D721Med (cell line): ENCODE measurements around the gene USP6NL.
"Not testable (repeated sequence)": the region's sequence is repeated elsewhere in the genome, so short reads cannot be mapped to it uniquely, and the experiment has no call there.

ENCODE experiments used
- DNase-seq: peaks from one replicate; pipeline ENCODE4 v3.0.0; 2011; ENCODE audit warnings: low spot score; ENCODE audit not compliant: insufficient read length
- FAIRE-seq: peaks from 2 replicates; lab custom pipeline; 2011; peaks lifted over from hg19 to GRCh38; lab: Jason Lieb, UNC
- CTCF ChIP-seq: IDR thresholded peaks from 2 replicates; pipeline ENCODE4 v1.5.1; 2012; ENCODE audit warnings: mild to moderate bottlenecking, control low read depth; ENCODE audit not compliant: insufficient read depth; ENCODE audit errors: missing control alignments

USP6NL gene

DNA sequence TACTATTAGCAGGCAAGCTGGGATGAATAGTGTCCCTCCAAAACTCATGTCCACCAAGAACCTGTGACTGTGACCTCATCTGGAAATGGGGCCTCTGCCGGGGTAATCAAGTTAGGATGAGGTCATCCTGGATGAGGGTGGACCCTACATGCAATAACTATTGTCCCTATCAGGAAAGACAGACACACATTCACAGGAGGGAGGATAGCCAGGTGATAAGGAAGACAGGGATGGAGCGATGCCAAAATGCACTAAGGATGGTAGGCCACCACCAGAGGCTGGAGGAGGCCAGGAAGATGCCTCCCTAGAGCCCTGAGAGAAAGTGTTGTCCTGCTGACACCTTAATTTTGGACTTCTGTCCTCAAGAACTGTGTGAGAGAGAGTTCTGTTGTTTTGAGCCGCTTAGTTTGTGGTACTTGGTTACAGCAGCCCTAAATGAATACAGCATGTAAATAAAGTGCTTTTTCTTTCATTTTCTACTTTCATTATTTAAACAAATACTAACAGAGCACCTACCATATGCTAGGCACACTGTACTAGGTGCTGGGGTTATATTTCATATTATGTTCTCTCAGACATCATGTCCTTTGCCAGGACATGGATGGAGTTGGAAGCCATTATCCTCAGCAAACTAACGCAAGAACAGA, 111.9 kb downstream of the USP6NL start:
- no peak for FAIRE-seq
- no peak for TF ChIP-seq CTCF
- DNase-seq = no peak

GRCh38 chr10:11498399-11498798, 113.1 kb downstream of the USP6NL start:
- FAIRE-seq = no peak
- TF ChIP-seq CTCF = no peak
- no peak for DNase-seq

- not testable (repeated sequence) for DNase-seq, FAIRE-seq
These were observed 116.5 kb downstream of the USP6NL start for GRCh38 chr10:11494923-11495322.

DNA sequence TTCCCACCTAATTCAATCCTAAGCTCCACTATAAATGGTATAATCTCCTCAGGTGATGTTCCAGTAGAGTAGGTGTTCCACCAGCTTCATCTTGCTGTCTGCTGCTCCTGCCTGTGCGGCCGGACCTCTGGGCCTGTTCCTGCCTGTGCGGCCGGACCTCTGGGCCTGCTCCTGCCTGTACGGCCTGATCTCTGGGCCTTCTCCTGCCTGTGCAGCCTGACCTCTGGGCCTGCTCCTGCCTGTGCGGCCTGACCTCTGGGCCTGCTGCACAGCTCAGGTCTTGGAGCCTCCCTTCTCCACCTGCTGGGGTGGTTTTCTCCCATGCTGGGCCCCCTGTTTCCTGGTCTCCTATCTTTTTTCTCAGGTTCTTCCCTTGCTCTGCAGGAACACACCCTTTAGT, 117.8 kb downstream of the USP6NL start:
- no peak for DNase-seq
- TF ChIP-seq CTCF = no peak
- no peak for FAIRE-seq

DNA sequence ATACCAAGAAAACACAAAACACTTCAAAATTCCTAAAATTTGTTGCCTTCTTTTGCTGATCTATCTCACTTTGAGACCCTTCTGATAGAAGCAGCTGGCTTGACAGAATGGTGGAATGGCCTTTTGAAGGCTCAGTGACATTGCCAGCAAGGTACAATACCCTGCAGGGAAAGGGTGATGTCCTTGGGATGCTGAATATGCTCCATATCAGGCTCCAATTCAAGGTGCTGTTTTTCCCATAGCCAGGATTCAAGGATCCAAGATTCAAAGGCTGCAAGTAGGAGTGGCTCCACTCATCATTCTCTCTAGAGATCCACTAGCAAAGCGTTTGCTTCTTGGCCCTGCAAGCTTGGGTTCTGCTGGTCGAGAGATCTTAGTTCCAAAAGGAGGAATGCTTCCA, 120.4 kb downstream of the USP6NL start:
- FAIRE-seq (no peak), DNase-seq (no peak)
- no peak for TF ChIP-seq CTCF

DNA sequence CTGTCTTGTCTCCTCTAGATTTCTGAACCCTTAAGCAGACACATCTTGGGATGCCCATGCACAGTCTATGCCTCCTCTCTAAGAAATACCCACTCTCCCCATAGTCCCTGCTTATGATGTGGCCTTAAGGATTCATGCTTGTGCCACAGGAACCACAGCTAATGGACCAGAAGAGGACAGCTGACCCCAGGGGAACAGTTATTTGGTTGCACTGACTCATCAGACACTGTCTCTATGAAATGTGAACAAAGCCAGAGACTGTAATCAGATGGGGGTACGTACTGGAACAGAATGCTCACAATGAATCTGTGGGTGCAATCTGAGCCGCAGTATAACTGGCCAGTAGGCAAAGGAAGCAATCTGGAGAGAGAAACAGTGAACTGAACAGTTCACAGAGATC, 121.9 kb downstream of the USP6NL start:
- no peak for DNase-seq
- TF ChIP-seq CTCF = no peak
- FAIRE-seq = no peak

DNA sequence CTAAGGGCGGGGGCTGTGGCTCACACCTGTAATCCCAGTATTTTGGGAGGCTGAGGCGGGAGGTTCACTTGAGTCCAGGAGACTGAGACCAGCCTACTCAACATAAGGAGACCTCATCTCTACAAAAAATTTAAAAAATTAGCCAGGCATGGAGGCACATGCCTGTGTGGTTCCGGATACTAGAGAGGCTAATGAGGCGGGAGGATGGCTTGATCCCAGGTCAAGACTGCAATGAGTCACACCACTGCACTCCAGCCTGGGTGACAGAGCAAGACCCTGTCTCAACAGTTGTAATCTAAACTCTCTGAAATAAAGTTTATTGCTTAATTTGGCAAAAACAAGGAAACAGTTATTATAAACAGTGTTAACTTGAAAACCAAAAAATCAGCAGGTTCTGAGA, 123.3 kb downstream of the USP6NL start:
- DNase-seq = no peak
- no peak for TF ChIP-seq CTCF
- FAIRE-seq = no peak
